ENCODE measurements around the gene CDC27.

The CDC27 gene

GRCh38 chr17:47210105-47210504 is 21.0 kb upstream of the CDC27 start:
- ATAC-seq (ENCODE audit: insufficient read depth, low read depth): no peak
- Histone ChIP-seq H3K4me1 (ENCODE audit: insufficient read depth, low read length) (no peaks in the 10 kb centered on the region), H3K9ac (ENCODE audit: low read depth, low read length) (no peak overlapping the region), H2AFZ (ENCODE audit: low read depth, low read length) (no peak overlapping the region), H3K79me2 (ENCODE audit: insufficient read depth, low read length) (no peaks in the 10 kb centered on the region), H3K27ac (ENCODE audit: low read length) (no peak overlapping the region), H3K36me3 (ENCODE audit: insufficient read depth, low read length) (no peaks in the 10 kb centered on the region), H3K4me3 (ENCODE audit: low read depth in 1 of 2, low read length in 2 of 2) (no peak overlapping the region), H4K20me1 (ENCODE audit: insufficient read depth, low read length) (no peaks in the 10 kb centered on the region), H3K27me3 (ENCODE audit: insufficient read depth, low read length, poor library complexity) (peaks cover 16% of the 10 kb centered on the region), H3K4me2 (ENCODE audit: insufficient read depth, low read length) (no peak overlapping the region), H3K9me3 (ENCODE audit: insufficient read depth, low read length, severe bottlenecking) (no peaks in the 10 kb centered on the region)
- TF ChIP-seq CTCF (IDR thresholded peaks at IDR 0.05; ENCODE audit: borderline replicate concordance, extremely low read depth, low read length, poor library complexity, severe bottlenecking) (no peak), EZH2 (IDR thresholded peaks at IDR 0.05; ENCODE audit: borderline replicate concordance, low read depth, low read length, severe bottlenecking) (no peak)
- DNase-seq: no peak

- H3K9ac ChIP-seq (ENCODE audit: low read depth, low read length): no peak overlapping the region
- DNase-seq (no peak), ATAC-seq (ENCODE audit: insufficient read depth, low read depth) (no peak)
- H4K20me1 ChIP-seq (ENCODE audit: insufficient read depth, low read length): no peaks in the 10 kb centered on the region
- no peak overlapping the region for H3K27ac ChIP-seq (ENCODE audit: low read length)
- no peaks in the 10 kb centered on the region for H3K9me3 ChIP-seq (ENCODE audit: insufficient read depth, low read length, severe bottlenecking)
- no peak overlapping the region for H3K4me2 ChIP-seq (ENCODE audit: insufficient read depth, low read length)
- no peak for TF ChIP-seq EZH2 (IDR thresholded peaks at IDR 0.05; ENCODE audit: borderline replicate concordance, low read depth, low read length, severe bottlenecking)
- no peak for TF ChIP-seq CTCF (IDR thresholded peaks at IDR 0.05; ENCODE audit: borderline replicate concordance, extremely low read depth, low read length, poor library complexity, severe bottlenecking)
- no peaks in the 10 kb centered on the region for H3K36me3 ChIP-seq (ENCODE audit: insufficient read depth, low read length)
- H2AFZ ChIP-seq (ENCODE audit: low read depth, low read length): no peak overlapping the region
- H3K79me2 ChIP-seq (ENCODE audit: insufficient read depth, low read length): no peaks in the 10 kb centered on the region
- H3K4me1 ChIP-seq (ENCODE audit: insufficient read depth, low read length): peaks cover 4% of the 10 kb centered on the region
- H3K27me3 ChIP-seq (ENCODE audit: insufficient read depth, low read length, poor library complexity): peaks cover 14% of the 10 kb centered on the region
- no peak overlapping the region for H3K4me3 ChIP-seq (ENCODE audit: low read depth in 1 of 2, low read length in 2 of 2)
Observed at GRCh38 chr17:47209499-47209898, 20.4 kb upstream of the CDC27 start.

GRCh38 chr17:47208744-47209488 is 19.8 kb upstream of the CDC27 start, which contains the start of gene MYL4:
MYL4 (plus strand) TSS chr17:47209348; CDS start chr17:47209423, 75 bp downstream.
- peaks cover 10% of the 10 kb centered on the region for H3K4me1 ChIP-seq (ENCODE audit: insufficient read depth, low read length)
- H2AFZ ChIP-seq (ENCODE audit: low read depth, low read length): no peak within 1 kb of the TSS
- no peak within 1 kb of the TSS for H3K9ac ChIP-seq (ENCODE audit: low read depth, low read length)

More at GRCh38 chr17:47208744-47209488, 19.8 kb upstream of the CDC27 start, which contains the start of gene MYL4:
- no peak for DNase-seq
- Histone ChIP-seq H3K27ac (ENCODE audit: low read length) (no peak within 1 kb of the TSS), H3K9me3 (ENCODE audit: insufficient read depth, low read length, severe bottlenecking) (no peaks in the 10 kb centered on the region), H3K4me2 (ENCODE audit: insufficient read depth, low read length) (no peak within 1 kb of the TSS), H3K27me3 (ENCODE audit: insufficient read depth, low read length, poor library complexity) (peaks cover 14% of the 10 kb centered on the region), H4K20me1 (ENCODE audit: insufficient read depth, low read length) (no peaks in the 10 kb centered on the region), H3K79me2 (ENCODE audit: insufficient read depth, low read length) (no peaks in the 10 kb centered on the region), H3K4me3 (ENCODE audit: low read depth in 1 of 2, low read length in 2 of 2) (no peak within 1 kb of the TSS), H3K36me3 (ENCODE audit: insufficient read depth, low read length) (no peaks in the 10 kb centered on the region)
- ATAC-seq (ENCODE audit: insufficient read depth, low read depth): no peak
- no peak for TF ChIP-seq EZH2 (IDR thresholded peaks at IDR 0.05; ENCODE audit: borderline replicate concordance, low read depth, low read length, severe bottlenecking)
- no peak for TF ChIP-seq CTCF (IDR thresholded peaks at IDR 0.05; ENCODE audit: borderline replicate concordance, extremely low read depth, low read length, poor library complexity, severe bottlenecking)
